Esophagus muscularis mucosa (tissue), 4 donors: Measurements from ENCODE around the gene SLC44A5.

Experiments
- EP300 ChIP-seq: sonication (generic); formaldehyde crosslinking; IDR thresholded peaks from one replicate; pipeline ENCODE4 v1.6.1; 2017; ENCODE audit warnings: antibody characterized with exemption
- POLR2AphosphoS5 ChIP-seq, 2 donors: sonication (generic); formaldehyde crosslinking; IDR thresholded peaks; one replicate each; pipeline ENCODE4 v1.6.1; 2017; ENCODE audit warnings: antibody characterized with exemption in 2 of 2
- TF ChIP-seq, protein P1 (sequence below), 3 experiments: fragments of 200-600 bp in 2 of 3; fragments of 450-650 bp in 1 of 3; sonication (generic) in 2 of 3; IDR thresholded peaks; one replicate each; pipeline ENCODE4 v1.5.1; 2017 to 2019; ENCODE audit warnings: antibody characterized with exemption in 3 of 3, mild to moderate bottlenecking in 2 of 3, moderate library complexity in 1 of 3

- TF ChIP-seq POLR2AphosphoS5 (IDR thresholded peaks at IDR 0.05) (no peak), EP300 (no peak)
- TF ChIP-seq, protein P1, sequence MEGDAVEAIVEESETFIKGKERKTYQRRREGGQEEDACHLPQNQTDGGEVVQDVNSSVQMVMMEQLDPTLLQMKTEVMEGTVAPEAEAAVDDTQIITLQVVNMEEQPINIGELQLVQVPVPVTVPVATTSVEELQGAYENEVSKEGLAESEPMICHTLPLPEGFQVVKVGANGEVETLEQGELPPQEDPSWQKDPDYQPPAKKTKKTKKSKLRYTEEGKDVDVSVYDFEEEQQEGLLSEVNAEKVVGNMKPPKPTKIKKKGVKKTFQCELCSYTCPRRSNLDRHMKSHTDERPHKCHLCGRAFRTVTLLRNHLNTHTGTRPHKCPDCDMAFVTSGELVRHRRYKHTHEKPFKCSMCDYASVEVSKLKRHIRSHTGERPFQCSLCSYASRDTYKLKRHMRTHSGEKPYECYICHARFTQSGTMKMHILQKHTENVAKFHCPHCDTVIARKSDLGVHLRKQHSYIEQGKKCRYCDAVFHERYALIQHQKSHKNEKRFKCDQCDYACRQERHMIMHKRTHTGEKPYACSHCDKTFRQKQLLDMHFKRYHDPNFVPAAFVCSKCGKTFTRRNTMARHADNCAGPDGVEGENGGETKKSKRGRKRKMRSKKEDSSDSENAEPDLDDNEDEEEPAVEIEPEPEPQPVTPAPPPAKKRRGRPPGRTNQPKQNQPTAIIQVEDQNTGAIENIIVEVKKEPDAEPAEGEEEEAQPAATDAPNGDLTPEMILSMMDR (IDR thresholded peaks at IDR 0.05), result no peak
These were observed 7.5 kb upstream of the SLC44A5 start for GRCh38 chr1:75618382-75618781.
